HEK293 (cell line): Measurements from ENCODE around the gene NHLRC3.
A peak's percentile ranks its signal among the peaks of the same experiment; 100 is the strongest.

ENCODE experiments used
- CTCF ChIA-PET: fragments of 350-600 bp; formaldehyde crosslinking; extraction: SDS; loops from one replicate; lab custom pipeline; 2021; ENCODE audit warnings: antibody characterized with exemption; lab: Yijun Ruan, JAX
- POLR2A ChIA-PET: fragments of 300-600 bp; formaldehyde crosslinking; extraction: SDS; loops from one replicate; lab custom pipeline; 2020; ENCODE audit warnings: antibody characterized with exemption, inconsistent platforms; lab: Yijun Ruan, JAX
- H3K27ac ChIP-seq: fragments of 200-500 bp; sonication (Bioruptor generic); 2 replicates; pipeline ENCODE4 v1.5.1; 2014; ENCODE audit warnings: low read depth, low read length, control low read depth, inconsistent platforms; ENCODE audit errors: extremely low read depth
- H3K36me3 ChIP-seq, 2 experiments: fragments of 200-500 bp in 1 of 2; sonication (Bioruptor generic) in 1 of 2; 1 replicate in 1 of 2; 2 replicates in 1 of 2; pipeline ENCODE4 v1.5.1; 2014 to 2017; ENCODE audit warnings: inconsistent platforms in 2 of 2, low read length in 2 of 2; ENCODE audit not compliant: control insufficient read depth in 2 of 2, insufficient read depth in 1 of 2
- H3K4me1 ChIP-seq: fragments of 200-500 bp; sonication (Bioruptor generic); 2 replicates; pipeline ENCODE4 v1.5.1; 2014; ENCODE audit warnings: mild to moderate bottlenecking, low read length, inconsistent platforms; ENCODE audit not compliant: control insufficient read depth, insufficient read depth
- H3K4me3 ChIP-seq: 2 replicates; pipeline ENCODE4 v1.5.1; 2011; ENCODE audit warnings: low read depth, mild to moderate bottlenecking, control low read depth, low read length, moderate library complexity
- H3K9me3 ChIP-seq: fragments of 200-500 bp; sonication (Bioruptor generic); 2 replicates; pipeline ENCODE4 v1.5.1; 2014; ENCODE audit warnings: low read depth, low read length, inconsistent platforms; ENCODE audit not compliant: control insufficient read depth, insufficient read depth
- BCL11B ChIP-seq: fragments of 450-650 bp; formaldehyde crosslinking; IDR thresholded peaks from 2 replicates; pipeline ENCODE4 v1.5.1; 2016; ENCODE audit warnings: low read depth, missing biosample characterization, missing genetic modification characterization
- GLIS1 ChIP-seq: fragments of 450-650 bp; formaldehyde crosslinking; IDR thresholded peaks from 2 replicates; pipeline ENCODE4 v1.5.1; 2016; ENCODE audit warnings: missing biosample characterization, missing genetic modification characterization
- GLIS2 ChIP-seq: fragments of 450-650 bp; formaldehyde crosslinking; IDR thresholded peaks from 2 replicates; pipeline ENCODE4 v1.5.1; 2016; ENCODE audit warnings: missing biosample characterization, missing genetic modification characterization
- KLF8 ChIP-seq: fragments of 450-650 bp; formaldehyde crosslinking; IDR thresholded peaks from 2 replicates; pipeline ENCODE4 v1.5.1; 2016; ENCODE audit warnings: missing biosample characterization, missing genetic modification characterization
- PRDM6 ChIP-seq: fragments of 450-650 bp; formaldehyde crosslinking; IDR thresholded peaks from 2 replicates; pipeline ENCODE4 v1.5.1; 2017; ENCODE audit warnings: missing biosample characterization, missing genetic modification characterization
- REPIN1 ChIP-seq: fragments of 450-650 bp; formaldehyde crosslinking; IDR thresholded peaks from 2 replicates; pipeline ENCODE4 v1.5.1; 2017; ENCODE audit warnings: missing biosample characterization, missing genetic modification characterization, low read depth
- YY1 ChIP-seq: fragments of 450-650 bp; formaldehyde crosslinking; IDR thresholded peaks from 2 replicates; pipeline ENCODE4 v1.5.1; 2018; ENCODE audit warnings: missing biosample characterization, missing genetic modification characterization
- ZFP3 ChIP-seq: fragments of 450-650 bp; formaldehyde crosslinking; IDR thresholded peaks from 2 replicates; pipeline ENCODE4 v1.5.1; 2016; ENCODE audit warnings: low read depth, missing biosample characterization, missing genetic modification characterization
- ZNF37A ChIP-seq: fragments of 450-650 bp; IDR thresholded peaks from 2 replicates; pipeline ENCODE4 v1.5.1; 2018; ENCODE audit warnings: missing biosample characterization, missing genetic modification characterization
- ZNF394 ChIP-seq: fragments of 450-650 bp; formaldehyde crosslinking; IDR thresholded peaks from 2 replicates; pipeline ENCODE4 v1.5.1; 2016; ENCODE audit warnings: missing biosample characterization, missing genetic modification characterization, mild to moderate bottlenecking, moderate library complexity, borderline replicate concordance
- ZNF398 ChIP-seq: fragments of 450-650 bp; formaldehyde crosslinking; IDR thresholded peaks from 2 replicates; pipeline ENCODE4 v1.5.1; 2017; ENCODE audit warnings: missing biosample characterization, missing genetic modification characterization
- ZNF416 ChIP-seq: fragments of 450-650 bp; formaldehyde crosslinking; IDR thresholded peaks from 2 replicates; pipeline ENCODE4 v1.5.1; 2016; ENCODE audit warnings: missing biosample characterization, missing genetic modification characterization
- ZNF426 ChIP-seq: fragments of 450-650 bp; formaldehyde crosslinking; IDR thresholded peaks from 2 replicates; pipeline ENCODE4 v1.5.1; 2017; ENCODE audit warnings: missing biosample characterization, missing genetic modification characterization, mild to moderate bottlenecking, inconsistent platforms, moderate library complexity
- ZNF530 ChIP-seq: fragments of 450-650 bp; formaldehyde crosslinking; IDR thresholded peaks from 2 replicates; pipeline ENCODE4 v1.5.1; 2016; ENCODE audit warnings: low read depth, missing biosample characterization, missing genetic modification characterization
- ZNF580 ChIP-seq: fragments of 450-650 bp; formaldehyde crosslinking; IDR thresholded peaks from 2 replicates; pipeline ENCODE4 v1.5.1; 2016; ENCODE audit warnings: missing biosample characterization, missing genetic modification characterization
- ZNF660 ChIP-seq: fragments of 450-650 bp; IDR thresholded peaks from 2 replicates; pipeline ENCODE4 v1.5.1; 2018; ENCODE audit warnings: missing biosample characterization, mild to moderate bottlenecking, missing genetic modification characterization
- ZSCAN23 ChIP-seq: fragments of 450-650 bp; formaldehyde crosslinking; IDR thresholded peaks from 2 replicates; pipeline ENCODE4 v1.5.1; 2016; ENCODE audit warnings: missing biosample characterization, missing genetic modification characterization

Gene NHLRC3

GRCh38 chr13:39037880-39038568 lies at the start of gene NHLRC3, which contains the start of gene PROSER1 (continued):
- TF ChIP-seq ZNF394 (tag by site-specific recombination) (peak; percentile 55; the same call in 1 of the 2 replicates), YY1 (peak; percentile 47), ZFP3 (tag by site-specific recombination) (peak; percentile 5; the same call in 1 of the 2 replicates)

- POLR2A ChIA-PET = no interaction called here
- no peak within 1 kb of the TSS for H3K4me3 ChIP-seq
These were observed 47.6 kb upstream of the NHLRC3 start, which contains the start of gene STOML3 for GRCh38 chr13:38990693-38991092. TSS of gene STOML3 (minus strand) at chr13:38990831. CDS start at chr13:38990721, 110 bp downstream.

GRCh38 chr13:38993381-38993780 lies 44.9 kb upstream of the NHLRC3 start:
- H3K27ac ChIP-seq = no peak overlapping the region
- H3K4me3 ChIP-seq = no peak overlapping the region
- POLR2A ChIA-PET = no interaction called here
- no peaks in the 10 kb centered on the region for H3K36me3 ChIP-seq
- peaks cover 5% of the 10 kb centered on the region; the same call in 1 of the 2 replicates for H3K4me1 ChIP-seq
- H3K9me3 ChIP-seq = no peaks in the 10 kb centered on the region
- CTCF ChIA-PET = interaction anchor here (0.7 kb wide), 1 partner anchor 267 kb away, joined by 3 read pairs; no protein-coding TSS in a partner anchor
- TF ChIP-seq ZNF530 (tag by site-specific recombination) (no peak), ZNF660 (tag by site-specific recombination) (no peak), REPIN1 (tag by site-specific recombination) (no peak)

More at GRCh38 chr13:38990693-38991092, 47.6 kb upstream of the NHLRC3 start, which contains the start of gene STOML3:
- Histone ChIP-seq H3K4me1 (peaks cover 5% of the 10 kb centered on the region; the same call in 1 of the 2 replicates), H3K36me3 (no peaks in the 10 kb centered on the region), H3K27ac (no peak within 1 kb of the TSS), H3K9me3 (no peaks in the 10 kb centered on the region)
- TF ChIP-seq GLIS1 (tag by site-specific recombination) (peak; percentile 62), ZNF398 (tag by site-specific recombination) (peak; percentile 8; the same call in 1 of the 2 replicates), BCL11B (tag by site-specific recombination) (no peak), PRDM6 (tag by site-specific recombination) (peak; percentile 65; the same call in 1 of the 2 replicates), GLIS2 (tag by site-specific recombination) (no peak), ZNF37A (tag by site-specific recombination) (no peak)
- CTCF ChIA-PET = no interaction called here

GRCh38 chr13:38998739-38999138 lies 39.5 kb upstream of the NHLRC3 start:
- TF ChIP-seq ZNF580 (tag by site-specific recombination) (no peak), KLF8 (tag by site-specific recombination) (no peak), ZNF426 (tag by site-specific recombination) (no peak), ZSCAN23 (tag by site-specific recombination) (no peak), ZNF416 (no peak)
- TF ChIP-seq, all 188 proteins: peak for 0
- Histone ChIP-seq H3K4me1 (no peaks in the 10 kb centered on the region), H3K27ac (no peak overlapping the region), H3K4me3 (no peak overlapping the region), H3K9me3 (no peaks in the 10 kb centered on the region), H3K36me3 (no peaks in the 10 kb centered on the region)
- POLR2A ChIA-PET = no interaction called here
- CTCF ChIA-PET = interaction anchor here (0.6 kb wide), 1 partner anchor 200 kb away, joined by 3 read pairs; no protein-coding TSS in a partner anchor
